Activated CD8-positive, alpha-beta memory T cell treated with anti-CD3 and anti-CD28 coated beads, Interleukin-2, amount 50 U/mL, for 24 hours (primary cell): Measurements from ENCODE around the gene ADGRG6.
"Not testable (repeated sequence)": the region's sequence is repeated elsewhere in the genome, so short reads cannot be mapped to it uniquely, and the experiment has no call there.

Experiments used
- DNase-seq: peaks from one replicate; pipeline ENCODE4 v3.0.0-alpha.2; 2020; ENCODE audit errors: extremely low read depth

The ADGRG6 gene

DNA sequence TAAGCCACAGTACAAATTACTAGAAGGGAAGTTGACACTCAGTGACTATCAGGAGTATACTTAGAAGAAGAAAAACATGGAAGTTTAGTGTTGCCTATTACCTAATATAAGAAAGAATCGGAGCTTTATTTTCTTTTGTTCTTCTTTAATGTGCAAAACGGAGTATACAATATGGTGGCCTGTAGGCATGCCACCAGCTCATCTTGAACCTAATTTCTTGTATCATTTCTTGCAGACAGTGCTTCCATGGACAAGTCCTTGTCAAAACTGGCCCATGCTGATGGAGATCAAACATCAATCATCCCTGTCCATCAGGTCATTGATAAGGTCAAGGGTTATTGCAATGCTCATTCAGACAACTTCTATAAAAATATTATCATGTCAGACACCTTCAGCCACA, 141.3 kb downstream of the ADGRG6 start:
- no peak for DNase-seq

DNA sequence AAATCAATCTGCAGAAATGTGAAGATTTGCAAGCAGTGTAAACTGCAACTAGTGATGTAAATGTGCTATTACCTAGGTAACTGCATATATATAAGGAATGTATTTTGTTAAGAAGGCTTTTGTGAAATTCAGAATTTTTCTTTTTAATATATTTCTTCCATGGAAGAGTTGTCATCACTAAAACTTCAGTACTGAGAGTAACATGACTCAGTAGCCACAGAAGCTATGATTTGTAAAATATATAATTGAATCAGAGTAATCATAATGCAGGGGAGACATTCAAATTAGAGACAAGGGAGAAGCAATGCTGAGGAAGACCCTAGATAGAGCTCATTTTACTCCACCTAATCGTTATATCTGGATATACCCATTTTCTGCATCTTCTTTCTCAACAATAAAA, 141.7 kb downstream of the ADGRG6 start:
- no peak for DNase-seq

DNA sequence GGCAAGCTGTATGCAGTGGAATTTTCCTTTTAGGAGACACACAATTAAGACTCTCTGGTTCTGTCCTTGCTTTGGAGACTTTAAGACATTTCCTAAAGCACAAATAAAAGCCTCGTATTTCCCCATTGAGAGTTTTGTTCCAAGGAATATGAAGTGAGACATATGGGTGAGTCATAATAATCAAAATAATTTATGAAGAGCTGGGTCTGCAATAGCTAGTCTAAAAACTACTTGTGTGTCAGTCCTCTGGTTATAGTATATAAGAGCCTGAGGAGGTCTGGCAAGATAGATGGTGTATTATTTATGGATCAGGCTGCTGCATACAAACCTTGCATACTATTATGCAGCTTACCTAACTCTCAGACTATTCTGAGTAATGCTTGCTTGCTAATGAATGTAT, 142.6 kb downstream of the ADGRG6 start:
- no peak for DNase-seq

DNA sequence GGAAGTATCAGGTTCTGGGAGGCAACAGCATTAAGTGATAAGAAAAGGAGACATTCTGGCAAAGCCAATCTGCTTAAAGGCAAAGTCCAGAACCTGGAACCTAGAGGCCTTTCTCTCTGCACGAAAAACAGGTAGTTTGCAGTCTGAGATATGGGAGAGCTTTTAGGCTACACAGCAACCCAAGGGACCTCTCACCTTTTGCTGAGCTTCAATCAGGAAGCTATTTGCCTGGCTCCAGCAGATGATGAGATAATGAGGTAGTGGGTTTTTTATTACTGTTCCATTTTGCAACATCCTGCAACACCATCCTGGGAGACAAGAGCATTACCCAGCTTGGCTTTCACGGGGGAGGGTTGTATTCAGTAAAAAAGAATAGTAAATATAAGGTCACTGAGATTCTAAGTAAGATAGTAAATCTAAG, 143.1 kb downstream of the ADGRG6 start:
- no peak for DNase-seq

DNA sequence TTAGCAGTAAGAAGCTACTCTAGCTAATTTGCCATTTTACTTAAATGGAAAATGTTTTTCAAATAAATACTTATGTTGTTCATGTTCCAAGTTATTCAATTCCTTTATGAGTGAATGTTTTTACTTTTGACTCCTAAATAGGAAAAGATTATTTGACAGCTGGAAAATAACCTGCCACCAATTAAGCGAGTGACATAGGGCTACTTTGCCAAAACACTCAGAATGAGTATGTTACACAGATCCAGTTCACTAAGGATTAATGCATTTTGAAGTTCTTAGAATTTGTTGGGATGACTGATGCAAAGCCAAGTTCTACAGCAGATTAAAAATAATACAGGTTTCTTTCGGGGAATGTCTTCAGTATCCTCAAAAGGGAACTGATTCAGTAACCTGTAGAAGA, 144.4 kb downstream of the ADGRG6 start:
- no peak for DNase-seq

DNA sequence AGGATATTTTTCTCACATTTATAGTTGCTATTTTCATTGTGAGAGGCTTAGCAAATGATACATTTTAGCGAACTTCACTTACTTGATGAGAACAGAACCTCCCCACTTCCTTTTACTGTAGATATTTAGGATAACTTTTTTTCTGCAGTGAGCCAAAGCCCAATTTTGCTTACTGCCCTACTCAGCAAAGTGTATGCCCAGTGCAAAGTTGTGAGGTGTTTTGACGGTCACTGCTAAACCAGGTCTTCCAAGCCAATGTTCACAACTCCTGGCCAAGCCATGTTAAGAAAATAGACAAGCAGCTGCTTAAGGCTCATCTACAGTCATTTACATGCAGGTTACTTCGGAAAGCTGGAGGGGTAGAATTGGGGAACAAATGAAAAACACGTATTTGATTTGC, 144.8 kb downstream of the ADGRG6 start:
- DNase-seq: no peak

DNA sequence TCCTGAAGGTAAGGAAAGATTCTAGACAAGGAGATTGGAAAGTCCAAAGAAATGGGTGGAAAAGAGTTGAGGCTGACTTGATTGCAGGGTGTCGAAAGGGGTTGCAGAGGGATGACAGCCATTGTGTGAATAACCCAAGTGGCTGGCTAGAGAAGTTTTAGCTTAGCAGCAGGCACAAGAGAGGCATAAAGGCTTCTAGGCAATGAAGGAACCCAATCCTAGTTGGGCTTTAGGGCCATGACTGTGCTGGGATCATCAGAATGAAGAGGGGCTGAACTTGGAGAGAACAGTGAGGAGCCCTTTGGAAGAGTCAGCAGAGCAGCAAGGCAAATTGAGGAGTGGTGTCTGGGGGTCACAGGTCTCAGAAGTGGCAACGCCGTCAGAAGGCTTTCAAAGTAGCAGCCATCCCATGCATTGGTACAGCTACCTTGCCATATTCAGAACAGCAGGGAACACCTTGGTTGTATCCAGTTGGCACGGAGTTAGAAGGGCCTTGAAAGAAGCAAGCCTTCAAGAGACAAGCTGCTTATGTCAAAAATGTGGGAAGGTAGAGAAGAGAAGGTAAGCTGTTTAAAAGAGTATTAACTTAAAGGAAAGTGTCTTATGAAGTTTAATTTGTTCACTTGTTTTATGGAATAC, 146.4 kb downstream of the ADGRG6 start:
- DNase-seq: no peak

DNA sequence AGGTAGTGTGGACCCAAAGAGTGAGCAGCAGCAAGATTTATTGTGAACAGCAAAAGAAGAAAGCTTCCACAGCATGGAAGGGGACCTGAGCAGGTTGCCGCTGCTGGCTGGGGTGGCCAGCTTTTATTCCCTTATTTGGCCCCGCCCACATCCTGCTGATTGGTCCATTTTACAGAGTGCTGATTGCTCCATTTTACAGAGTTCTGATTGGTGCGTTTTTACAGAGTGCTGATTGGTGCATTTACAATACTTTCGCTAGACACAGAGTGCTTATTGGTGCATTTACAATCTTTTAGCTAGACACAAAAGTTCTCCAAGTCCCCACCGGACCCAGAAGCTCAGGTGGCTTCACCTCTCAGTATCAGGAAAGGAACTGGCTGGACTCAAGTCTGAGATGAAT, 149.0 kb downstream of the ADGRG6 start:
- not testable (repeated sequence) for DNase-seq

DNA sequence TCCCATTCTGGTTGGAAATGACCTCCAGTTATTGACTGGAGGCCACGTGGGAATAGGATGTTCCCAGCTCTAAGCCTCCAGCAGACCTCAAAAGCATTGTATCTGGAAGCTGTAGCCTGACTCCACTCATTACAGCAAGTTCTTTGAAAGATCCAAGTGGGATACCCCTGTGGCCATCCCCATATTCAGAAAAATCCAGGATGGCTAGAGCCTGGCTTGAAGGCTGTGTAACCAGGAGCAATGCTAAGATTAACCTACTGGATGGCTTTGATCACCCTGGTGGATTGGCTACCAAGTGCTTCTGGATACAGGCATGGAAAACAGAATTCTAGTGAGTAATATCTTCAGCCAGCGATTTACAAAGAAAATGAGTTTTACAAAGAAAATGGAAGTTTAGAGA, 151.2 kb downstream of the ADGRG6 start:
- DNase-seq: no peak

DNA sequence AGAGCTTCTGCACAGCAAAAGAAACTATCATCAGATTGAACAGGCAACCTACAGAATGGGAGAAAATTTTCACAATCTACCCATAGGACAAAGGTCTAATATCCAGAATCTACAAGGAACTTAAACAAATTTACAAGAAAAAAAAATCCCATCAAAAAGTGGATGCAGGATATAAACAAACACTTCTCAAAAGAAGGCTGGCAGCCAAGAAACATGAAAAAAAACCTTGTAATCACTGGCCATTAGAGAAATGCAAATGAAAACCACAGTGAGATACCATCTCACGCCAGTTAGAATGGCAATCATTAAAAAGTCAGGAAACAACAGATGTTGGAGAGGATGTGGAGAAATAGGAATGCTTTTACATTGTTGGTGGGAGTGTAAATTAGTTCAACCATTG, 152.4 kb downstream of the ADGRG6 start:
- not testable (repeated sequence) for DNase-seq

DNA sequence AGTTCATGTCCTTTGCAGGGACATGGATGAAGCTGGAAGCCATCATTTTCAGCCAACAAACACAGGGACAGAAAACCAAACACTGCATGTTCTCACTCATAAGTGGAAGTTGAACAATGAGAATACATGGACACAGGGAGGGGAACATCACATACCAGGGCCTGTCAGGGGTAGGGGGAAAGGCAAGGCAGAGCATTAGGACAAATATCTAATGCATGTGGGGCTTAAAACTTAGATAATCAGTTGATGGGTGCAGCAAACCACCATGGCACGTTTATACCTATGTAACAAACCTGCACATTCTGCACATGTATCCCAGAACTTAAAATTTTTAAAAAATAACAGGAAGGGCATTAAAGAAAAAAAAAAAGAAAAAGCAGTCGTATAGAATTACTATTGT, 153.0 kb downstream of the ADGRG6 start:
- not testable (repeated sequence) for DNase-seq

DNA sequence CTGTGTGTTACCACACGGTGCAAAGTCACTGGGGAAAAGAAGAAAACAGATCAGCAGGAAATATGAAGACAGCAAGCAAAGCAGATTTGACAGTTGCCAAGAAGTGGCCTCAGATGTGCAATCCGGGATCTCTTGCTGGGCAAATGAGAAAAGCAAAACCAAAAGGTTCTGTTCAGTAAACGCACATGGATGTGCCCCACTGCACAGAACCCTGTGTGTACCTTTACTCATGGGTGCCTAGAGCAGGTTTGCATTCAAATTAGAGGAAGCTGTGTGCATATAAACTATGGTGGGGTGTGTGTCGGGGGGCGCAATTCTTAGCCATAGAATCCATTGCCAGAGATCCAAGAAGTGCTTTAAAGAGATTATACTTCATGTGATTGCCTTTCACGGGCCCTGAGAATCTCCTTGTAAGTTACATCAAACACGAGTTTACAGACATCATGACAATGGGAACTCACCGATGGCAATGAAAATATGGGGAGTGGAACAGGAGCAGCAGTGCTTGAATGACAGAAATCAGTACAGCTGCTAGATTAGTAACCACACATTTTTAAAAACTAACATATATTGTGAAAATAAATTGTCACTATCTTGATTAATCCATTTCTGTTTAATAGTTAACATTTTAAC, 154.3 kb downstream of the ADGRG6 start:
- no peak for DNase-seq

DNA sequence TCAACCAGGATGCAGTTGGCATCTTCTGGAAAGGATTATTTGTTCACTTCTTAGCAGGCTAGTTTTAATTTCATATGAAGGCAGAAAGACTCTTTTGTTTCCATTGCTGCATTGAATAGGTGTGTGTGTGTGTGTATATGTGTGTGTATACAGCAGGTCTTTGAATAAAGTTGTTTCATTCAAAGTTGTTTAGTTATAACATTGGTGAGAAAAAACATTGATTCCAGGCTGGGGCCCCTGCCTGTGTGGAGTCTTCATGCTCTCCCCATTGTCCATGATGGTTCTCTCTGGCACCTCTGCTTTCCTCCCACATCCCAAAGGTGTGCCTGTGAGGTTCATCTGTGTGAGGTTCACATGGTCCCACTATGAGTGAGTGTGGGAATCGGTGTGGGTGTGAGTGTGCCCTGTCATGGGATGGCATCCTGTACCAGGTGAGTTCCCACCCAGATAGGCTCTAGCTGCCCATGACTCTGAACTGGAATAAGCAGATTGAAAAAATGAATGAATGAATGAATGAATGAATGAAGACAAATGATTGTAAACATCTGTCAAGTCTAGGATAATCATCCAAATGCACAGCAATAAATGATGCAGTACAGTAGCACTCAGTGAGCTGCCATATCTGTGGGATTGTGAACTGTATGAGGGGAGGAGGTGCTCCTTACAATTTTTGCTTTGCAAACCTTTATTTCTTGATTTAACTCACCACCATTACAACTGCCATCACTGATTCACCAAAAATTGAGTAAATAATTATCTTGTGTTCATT, 156.0 kb downstream of the ADGRG6 start:
- DNase-seq: no peak

DNA sequence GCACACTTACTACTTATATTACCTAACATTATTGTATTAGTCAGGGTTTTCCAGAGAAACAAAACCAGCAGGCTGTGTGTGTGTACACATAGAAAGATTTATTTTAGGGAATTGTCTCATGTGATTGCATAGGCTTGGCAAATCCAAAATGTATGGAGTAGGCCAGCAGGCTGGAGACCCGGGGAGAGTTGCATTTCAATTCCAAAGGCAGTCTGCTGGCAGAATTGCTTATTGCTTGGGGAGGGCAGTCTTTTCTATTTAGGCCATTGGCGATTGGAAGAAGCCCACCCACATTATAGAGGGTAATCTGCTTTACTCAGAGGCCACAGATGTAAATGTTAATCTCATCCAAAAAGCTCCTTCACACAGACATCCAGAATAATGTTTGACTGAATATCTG, 157.0 kb downstream of the ADGRG6 start:
- no peak for DNase-seq

DNA sequence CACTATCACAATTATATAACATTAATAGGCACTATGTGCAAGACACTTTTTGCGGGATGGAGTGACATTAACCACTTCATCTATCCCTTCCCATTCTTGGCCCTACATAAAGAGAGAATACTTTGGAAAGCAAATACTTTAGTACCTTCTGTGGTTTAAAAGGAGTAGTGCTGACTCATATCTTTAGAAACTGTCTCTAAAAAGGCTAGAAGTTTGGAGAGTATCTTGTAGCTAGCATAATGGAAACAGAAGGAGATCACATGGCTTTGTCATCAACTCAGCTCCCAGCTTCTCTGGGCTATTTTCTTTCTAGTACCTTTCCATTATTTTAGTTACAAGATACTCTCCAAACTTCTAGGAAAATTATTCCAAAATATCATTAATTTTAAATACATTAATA, 157.5 kb downstream of the ADGRG6 start:
- DNase-seq: no peak

DNA sequence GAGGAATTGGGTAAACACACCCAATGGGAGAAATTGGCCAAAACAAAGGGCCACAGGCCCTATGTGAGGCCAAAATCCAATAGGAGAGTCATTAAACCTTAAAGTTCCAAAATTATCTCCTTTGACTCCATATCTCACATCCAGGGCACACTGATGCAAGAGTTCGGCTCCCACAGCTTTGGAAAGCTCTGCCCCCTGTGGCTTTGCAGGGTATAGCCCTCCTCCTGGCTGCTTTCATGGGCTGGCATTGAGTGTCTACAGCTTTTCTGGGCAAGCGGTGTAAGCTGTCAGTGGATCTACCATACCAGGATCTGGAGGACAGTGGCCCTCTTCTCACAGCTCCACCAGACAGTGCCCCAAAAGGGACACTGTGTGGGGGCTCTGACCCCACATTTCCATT, 160.5 kb downstream of the ADGRG6 start:
- no peak for DNase-seq

DNA sequence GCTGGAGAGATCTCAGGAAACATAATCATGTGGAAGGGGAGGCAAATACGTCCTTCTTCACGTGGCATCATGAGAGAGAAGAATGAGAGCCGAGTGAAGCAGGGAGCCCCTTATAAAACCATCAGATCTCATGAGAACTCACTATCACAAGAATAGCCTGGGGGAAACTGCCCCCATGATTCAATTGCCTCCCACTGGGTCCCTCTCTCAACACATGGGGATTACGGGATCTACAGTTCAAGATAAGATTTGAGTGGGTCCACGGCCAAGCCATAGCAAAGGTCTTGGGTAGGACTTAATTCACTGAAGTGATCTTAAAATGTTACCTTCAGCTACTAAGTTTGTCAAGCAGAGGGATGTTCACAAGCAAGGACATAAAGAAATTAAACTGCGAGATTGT, 162.2 kb downstream of the ADGRG6 start:
- no peak for DNase-seq

DNA sequence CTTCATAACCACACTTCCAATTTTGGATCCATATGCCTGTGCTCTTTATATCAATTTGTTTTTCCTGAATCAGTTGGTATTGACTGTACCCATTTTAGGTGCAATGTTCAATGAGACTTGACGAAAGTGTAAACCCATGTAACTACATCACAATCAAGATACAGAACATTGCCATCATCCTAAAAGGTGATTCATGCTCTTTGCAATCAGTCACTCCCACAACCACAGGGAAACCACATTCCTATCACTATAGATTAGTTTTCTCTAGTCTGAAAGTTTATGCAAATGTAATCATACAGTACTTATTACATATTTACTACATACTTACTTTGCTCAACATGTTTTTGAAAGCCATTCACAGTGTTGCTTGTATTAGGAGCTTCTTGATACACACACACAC, 167.4 kb downstream of the ADGRG6 start:
- DNase-seq: no peak

DNA sequence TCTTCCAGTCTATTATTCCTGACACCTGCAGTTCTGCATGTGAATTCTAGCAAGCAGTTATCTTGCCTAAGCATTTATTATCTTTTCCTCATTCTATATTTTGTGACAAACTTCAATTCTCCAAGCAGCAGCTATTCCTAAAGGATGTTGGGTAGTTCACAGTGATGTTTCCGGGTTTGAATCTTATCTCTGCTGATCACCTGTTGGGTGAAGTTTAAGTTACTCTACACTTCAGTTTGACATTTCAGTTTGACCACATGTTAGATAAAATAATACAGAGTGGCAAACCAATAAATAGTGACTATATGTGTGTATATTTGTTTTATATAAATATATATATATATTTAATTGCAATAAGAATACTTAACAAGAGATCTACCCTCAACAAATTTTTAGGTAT, 168.6 kb downstream of the ADGRG6 start:
- DNase-seq: no peak

DNA sequence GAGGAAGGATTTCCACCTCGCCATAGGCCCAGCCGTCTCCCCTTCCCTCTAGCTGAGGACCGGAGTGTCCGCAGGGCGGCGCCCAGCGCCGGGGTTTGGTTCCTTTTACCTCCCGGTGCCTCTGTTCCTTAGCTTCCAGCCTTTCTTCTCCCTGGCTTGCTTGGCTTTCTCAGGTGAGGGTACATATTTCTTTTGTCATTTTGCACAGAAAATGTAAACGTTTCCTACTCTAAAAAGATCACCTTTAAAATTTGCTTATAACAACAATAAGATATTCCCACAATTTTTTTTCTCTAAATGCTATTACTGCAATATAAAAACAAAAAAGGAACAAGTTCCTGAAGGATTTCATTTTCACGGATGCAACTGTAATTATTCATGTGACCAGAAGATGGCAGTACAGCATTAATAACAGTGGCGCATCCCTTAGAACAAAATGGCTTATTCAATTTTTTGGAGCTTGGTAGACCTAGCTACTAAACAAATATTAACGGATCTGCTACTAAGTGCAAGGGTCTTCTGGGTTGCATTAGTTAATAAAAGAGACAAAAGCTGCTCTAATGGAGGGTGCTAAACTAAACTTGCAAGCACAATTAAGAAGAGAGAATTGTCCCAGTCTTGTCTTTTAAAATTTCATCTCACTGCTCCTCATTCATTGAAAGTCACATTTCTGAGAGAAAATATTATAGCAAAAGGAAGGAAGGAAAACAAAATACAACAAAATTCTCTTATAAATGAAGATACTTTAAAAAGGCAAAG, 172.9 kb downstream of the ADGRG6 start:
- no peak for DNase-seq

DNA sequence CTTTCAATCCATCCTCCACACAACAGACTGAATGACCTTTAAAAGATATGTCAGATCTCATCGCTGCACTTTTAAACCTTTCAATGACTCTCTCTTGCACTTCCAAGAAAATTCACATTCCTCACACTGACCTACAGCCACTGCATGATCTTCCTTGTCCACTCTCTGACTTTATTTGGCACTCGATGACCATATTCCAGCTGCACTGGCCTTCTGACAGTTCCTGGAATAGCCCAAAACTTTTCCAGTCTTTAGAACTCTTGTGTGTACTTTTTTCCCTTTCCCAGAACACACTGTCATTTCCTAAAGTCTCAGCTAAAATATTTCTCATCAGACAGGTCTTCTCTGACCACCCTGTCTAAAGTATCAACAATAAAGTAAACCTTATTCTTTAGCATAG, 174.6 kb downstream of the ADGRG6 start:
- no peak for DNase-seq

DNA sequence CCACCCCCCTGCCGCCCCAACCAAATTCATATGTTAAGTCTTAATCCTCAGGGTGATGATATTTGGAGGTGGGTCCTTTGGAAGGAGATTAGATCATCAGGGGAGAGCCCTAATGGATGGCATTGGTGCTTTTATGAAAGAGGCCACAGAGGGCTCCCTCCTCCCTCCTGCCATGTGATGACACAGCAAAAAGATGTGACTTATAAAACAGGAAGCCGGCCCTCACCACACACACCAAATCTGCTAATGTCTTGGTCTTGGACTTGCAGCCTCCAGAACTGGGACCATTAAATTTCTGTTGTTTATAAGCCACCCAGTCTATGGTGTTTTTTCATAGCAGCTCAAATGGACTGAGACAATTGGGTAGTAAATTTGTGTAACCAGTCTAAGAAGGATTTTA, 176.3 kb downstream of the ADGRG6 start:
- no peak for DNase-seq

DNA sequence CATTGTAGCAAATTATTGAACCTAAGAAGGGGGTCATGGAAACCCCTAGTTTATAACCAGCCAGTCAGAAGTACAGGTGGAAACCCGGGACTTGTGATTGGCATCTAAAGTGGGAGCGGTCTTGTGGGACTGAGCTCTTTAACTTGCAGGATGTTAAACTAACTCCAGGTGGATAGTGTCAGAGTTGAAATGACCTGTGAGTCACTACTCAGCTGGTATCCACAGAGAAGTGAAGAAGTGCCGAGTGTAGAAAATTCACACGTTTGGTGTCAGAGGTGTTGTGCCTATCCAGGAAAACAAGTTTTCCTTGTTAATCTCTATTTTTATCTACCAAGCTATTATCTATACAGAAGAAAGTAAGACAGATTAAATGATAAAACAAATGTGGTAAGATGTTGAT, 179.7 kb downstream of the ADGRG6 start:
- DNase-seq: no peak
